Measurements from ENCODE around the gene CHRNB4.

The CHRNB4 gene

GRCh38 chr15:78619022-78619950 lies 21.7 kb downstream of the CHRNB4 start:
- no peak overlapping the region for H2BK5ac ChIP-seq (ENCODE audit: low read length)
- H3K56ac ChIP-seq (ENCODE audit: low read length) = peak overlapping the region; percentile 37
- no peaks in the 10 kb centered on the region for H3K79me1 ChIP-seq (ENCODE audit: low read length)
- H3K27me3 ChIP-seq (ENCODE audit: insufficient read depth, low read length, poor library complexity) = peaks cover 14% of the 10 kb centered on the region
- no peak overlapping the region for H4K5ac ChIP-seq (ENCODE audit: low read length)
- H4K8ac ChIP-seq (ENCODE audit: low read depth, low read length) = no peak overlapping the region
- H2AK5ac ChIP-seq (ENCODE audit: low read length) = no peak overlapping the region
- peak overlapping the region; percentile 39 for H3K4me2 ChIP-seq (ENCODE audit: low read length)
- no peak overlapping the region for H2BK15ac ChIP-seq (replicated peaks; ENCODE audit: low read depth)
- H3K4me3 ChIP-seq (ENCODE audit: low read length) = no peak overlapping the region
- H3K4ac ChIP-seq (ENCODE audit: low read depth, low read length) = no peak overlapping the region
- no peak overlapping the region for H3K18ac ChIP-seq (ENCODE audit: low read length)
- H3K23ac ChIP-seq (ENCODE audit: low read length) = no peak overlapping the region
- no peaks in the 10 kb centered on the region for H3K79me2 ChIP-seq (ENCODE audit: control insufficient read depth, insufficient read depth, low read length)
- H2BK120ac ChIP-seq (ENCODE audit: low read depth, low read length) = no peak overlapping the region
- H3K4me1 ChIP-seq (ENCODE audit: control insufficient read depth, low read depth, low read length) = no peaks in the 10 kb centered on the region
- no CpG with 5 or more reads among the region's 20 CpGs for WGBS (ENCODE audit: extremely low coverage, insufficient coverage, low lambda C conversion rate)
- H3K9ac ChIP-seq (ENCODE audit: low read length) = peak overlapping the region; percentile 30
- peak; percentile 61 for DNase-seq
- no peak overlapping the region for H3K27ac ChIP-seq (ENCODE audit: low read depth, low read length)
- no peaks in the 10 kb centered on the region for H3K36me3 ChIP-seq (ENCODE audit: control insufficient read depth, insufficient read depth, low read length)

- H3K4me3 ChIP-seq (ENCODE audit: low read length) = no peak overlapping the region
- H3K9ac ChIP-seq (ENCODE audit: low read length) = no peak overlapping the region
- no peak overlapping the region for H4K8ac ChIP-seq (ENCODE audit: low read depth, low read length)
- H2BK15ac ChIP-seq (replicated peaks; ENCODE audit: low read depth) = no peak overlapping the region
- H3K79me1 ChIP-seq (ENCODE audit: low read length) = no peaks in the 10 kb centered on the region
- H3K4ac ChIP-seq (ENCODE audit: low read depth, low read length) = no peak overlapping the region
- H3K18ac ChIP-seq (ENCODE audit: low read length) = no peak overlapping the region
- no peak overlapping the region for H2AK5ac ChIP-seq (ENCODE audit: low read length)
- H4K5ac ChIP-seq (ENCODE audit: low read length) = no peak overlapping the region
- no peak overlapping the region for H3K56ac ChIP-seq (ENCODE audit: low read length)
- WGBS (ENCODE audit: extremely low coverage, insufficient coverage, low lambda C conversion rate) = no CpG with 5 or more reads among the region's 8 CpGs
- DNase-seq = peak; percentile 88
- H3K27me3 ChIP-seq (ENCODE audit: insufficient read depth, low read length, poor library complexity) = peaks cover 14% of the 10 kb centered on the region
- no peak overlapping the region for H3K23ac ChIP-seq (ENCODE audit: low read length)
- H3K4me2 ChIP-seq (ENCODE audit: low read length) = no peak overlapping the region
- H3K79me2 ChIP-seq (ENCODE audit: control insufficient read depth, insufficient read depth, low read length) = no peaks in the 10 kb centered on the region
- no peak overlapping the region for H2BK5ac ChIP-seq (ENCODE audit: low read length)
- no peaks in the 10 kb centered on the region for H3K4me1 ChIP-seq (ENCODE audit: control insufficient read depth, low read depth, low read length)
- H3K36me3 ChIP-seq (ENCODE audit: control insufficient read depth, insufficient read depth, low read length) = no peaks in the 10 kb centered on the region
- no peak overlapping the region for H2BK120ac ChIP-seq (ENCODE audit: low read depth, low read length)
- H3K27ac ChIP-seq (ENCODE audit: low read depth, low read length) = no peak overlapping the region
These were observed 22.5 kb downstream of the CHRNB4 start for GRCh38 chr15:78618490-78618934.

- no peak overlapping the region for H3K18ac ChIP-seq (ENCODE audit: low read length)
These were observed 22.9 kb downstream of the CHRNB4 start for GRCh38 chr15:78618064-78618463.

GRCh38 chr15:78617516-78617915 lies 23.5 kb downstream of the CHRNB4 start:
- H3K36me3 ChIP-seq (ENCODE audit: control insufficient read depth, insufficient read depth, low read length) = no peaks in the 10 kb centered on the region
- no peak overlapping the region for H3K4me3 ChIP-seq (ENCODE audit: low read length)
- H3K27me3 ChIP-seq (ENCODE audit: insufficient read depth, low read length, poor library complexity) = peaks cover 14% of the 10 kb centered on the region

More at GRCh38 chr15:78618064-78618463, 22.9 kb downstream of the CHRNB4 start:
- no peak overlapping the region for H3K23ac ChIP-seq (ENCODE audit: low read length)
- no peaks in the 10 kb centered on the region for H3K79me1 ChIP-seq (ENCODE audit: low read length)
- H3K56ac ChIP-seq (ENCODE audit: low read length) = no peak overlapping the region
- no peak overlapping the region for H3K9ac ChIP-seq (ENCODE audit: low read length)
- no peaks in the 10 kb centered on the region for H3K36me3 ChIP-seq (ENCODE audit: control insufficient read depth, insufficient read depth, low read length)
- no peak overlapping the region for H4K8ac ChIP-seq (ENCODE audit: low read depth, low read length)
- no peak overlapping the region for H4K5ac ChIP-seq (ENCODE audit: low read length)
- no peaks in the 10 kb centered on the region for H3K4me1 ChIP-seq (ENCODE audit: control insufficient read depth, low read depth, low read length)
- no CpG with 5 or more reads among the region's 8 CpGs for WGBS (ENCODE audit: extremely low coverage, insufficient coverage, low lambda C conversion rate)
- H3K4ac ChIP-seq (ENCODE audit: low read depth, low read length) = no peak overlapping the region
- H3K4me2 ChIP-seq (ENCODE audit: low read length) = no peak overlapping the region
- H2BK15ac ChIP-seq (replicated peaks; ENCODE audit: low read depth) = no peak overlapping the region
- no peak for DNase-seq
- H2BK5ac ChIP-seq (ENCODE audit: low read length) = no peak overlapping the region
- no peak overlapping the region for H2BK120ac ChIP-seq (ENCODE audit: low read depth, low read length)
- peaks cover 14% of the 10 kb centered on the region for H3K27me3 ChIP-seq (ENCODE audit: insufficient read depth, low read length, poor library complexity)
- no peak overlapping the region for H2AK5ac ChIP-seq (ENCODE audit: low read length)
- no peak overlapping the region for H3K27ac ChIP-seq (ENCODE audit: low read depth, low read length)
- H3K4me3 ChIP-seq (ENCODE audit: low read length) = no peak overlapping the region
- H3K79me2 ChIP-seq (ENCODE audit: control insufficient read depth, insufficient read depth, low read length) = no peaks in the 10 kb centered on the region

GRCh38 chr15:78617076-78617475 lies 23.9 kb downstream of the CHRNB4 start:
- Histone ChIP-seq H3K4me2 (ENCODE audit: low read length) (no peak overlapping the region), H3K23ac (ENCODE audit: low read length) (no peak overlapping the region), H4K8ac (ENCODE audit: low read depth, low read length) (no peak overlapping the region), H2BK120ac (ENCODE audit: low read depth, low read length) (no peak overlapping the region), H4K5ac (ENCODE audit: low read length) (no peak overlapping the region), H3K9ac (ENCODE audit: low read length) (no peak overlapping the region), H3K79me1 (ENCODE audit: low read length) (no peaks in the 10 kb centered on the region), H3K56ac (ENCODE audit: low read length) (no peak overlapping the region), H3K4ac (ENCODE audit: low read depth, low read length) (no peak overlapping the region), H3K18ac (ENCODE audit: low read length) (no peak overlapping the region), H3K36me3 (ENCODE audit: control insufficient read depth, insufficient read depth, low read length) (no peaks in the 10 kb centered on the region), H3K79me2 (ENCODE audit: control insufficient read depth, insufficient read depth, low read length) (no peaks in the 10 kb centered on the region), H2AK5ac (ENCODE audit: low read length) (no peak overlapping the region), H2BK5ac (ENCODE audit: low read length) (no peak overlapping the region), H3K4me1 (ENCODE audit: control insufficient read depth, low read depth, low read length) (no peaks in the 10 kb centered on the region), H3K27ac (ENCODE audit: low read depth, low read length) (no peak overlapping the region), H3K4me3 (ENCODE audit: low read length) (no peak overlapping the region), H2BK15ac (replicated peaks; ENCODE audit: low read depth) (no peak overlapping the region), H3K27me3 (ENCODE audit: insufficient read depth, low read length, poor library complexity) (peaks cover 11% of the 10 kb centered on the region)
- WGBS (ENCODE audit: extremely low coverage, insufficient coverage, low lambda C conversion rate) = no CpG with 5 or more reads among the region's 7 CpGs
- no peak for DNase-seq

More at GRCh38 chr15:78617516-78617915, 23.5 kb downstream of the CHRNB4 start:
- Histone ChIP-seq H3K4me2 (ENCODE audit: low read length) (no peak overlapping the region), H3K56ac (ENCODE audit: low read length) (no peak overlapping the region), H2AK5ac (ENCODE audit: low read length) (no peak overlapping the region), H3K79me2 (ENCODE audit: control insufficient read depth, insufficient read depth, low read length) (no peaks in the 10 kb centered on the region), H2BK120ac (ENCODE audit: low read depth, low read length) (no peak overlapping the region), H3K18ac (ENCODE audit: low read length) (no peak overlapping the region), H4K5ac (ENCODE audit: low read length) (no peak overlapping the region), H3K23ac (ENCODE audit: low read length) (no peak overlapping the region), H3K4me1 (ENCODE audit: control insufficient read depth, low read depth, low read length) (no peaks in the 10 kb centered on the region), H3K9ac (ENCODE audit: low read length) (no peak overlapping the region), H2BK5ac (ENCODE audit: low read length) (no peak overlapping the region), H2BK15ac (replicated peaks; ENCODE audit: low read depth) (no peak overlapping the region), H3K79me1 (ENCODE audit: low read length) (no peaks in the 10 kb centered on the region), H3K4ac (ENCODE audit: low read depth, low read length) (no peak overlapping the region), H4K8ac (ENCODE audit: low read depth, low read length) (no peak overlapping the region), H3K27ac (ENCODE audit: low read depth, low read length) (no peak overlapping the region)
- no CpG with 5 or more reads among the region's 5 CpGs for WGBS (ENCODE audit: extremely low coverage, insufficient coverage, low lambda C conversion rate)
- no peak for DNase-seq
